Adrenal gland (tissue), 5 donors: ENCODE data around the gene SSH2.

Experiments used
- POLR2A ChIP-seq, 2 donors: fragments of 450-650 bp; IDR thresholded peaks; one replicate each; pipeline ENCODE4 v1.6.1; 2017; ENCODE audit warnings: antibody characterized with exemption in 2 of 2, mild to moderate bottlenecking in 2 of 2, moderate library complexity in 1 of 2
- TF ChIP-seq, protein P1 (sequence below), 6 experiments: fragments of 450-650 bp in 4 of 6; fragments of 200-600 bp in 2 of 6; sonication (generic) in 1 of 6; IDR thresholded peaks; 1 replicate in 5 of 6; 2 replicates in 1 of 6; pipeline versions ENCODE4 v1.5.1 to v1.8.0; 2016 to 2021; ENCODE audit warnings: antibody characterized with exemption in 6 of 6, mild to moderate bottlenecking in 2 of 6, moderate library complexity in 1 of 6
- donor health status: DM: no; HTN: no; CAD: no.

DNA sequence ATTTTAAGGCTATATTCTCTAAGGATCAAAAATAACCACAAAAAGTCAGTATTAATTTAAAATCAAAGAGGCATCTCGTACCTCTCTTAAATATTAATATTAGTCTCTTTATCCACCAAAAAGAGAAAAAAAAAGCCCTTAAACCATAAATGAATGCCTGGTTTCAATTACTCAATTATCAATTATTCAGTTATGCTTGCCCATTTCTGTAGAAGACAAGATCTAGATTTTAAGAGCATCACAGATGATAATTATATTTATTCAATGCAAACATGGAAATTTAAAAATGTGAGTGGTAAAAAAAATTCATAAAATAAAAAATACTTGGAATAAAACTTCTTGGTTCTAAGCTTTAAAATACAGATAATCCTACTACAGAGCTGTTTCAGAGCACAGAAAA lies 181.6 kb downstream of the SSH2 start:
- TF ChIP-seq, protein P1, sequence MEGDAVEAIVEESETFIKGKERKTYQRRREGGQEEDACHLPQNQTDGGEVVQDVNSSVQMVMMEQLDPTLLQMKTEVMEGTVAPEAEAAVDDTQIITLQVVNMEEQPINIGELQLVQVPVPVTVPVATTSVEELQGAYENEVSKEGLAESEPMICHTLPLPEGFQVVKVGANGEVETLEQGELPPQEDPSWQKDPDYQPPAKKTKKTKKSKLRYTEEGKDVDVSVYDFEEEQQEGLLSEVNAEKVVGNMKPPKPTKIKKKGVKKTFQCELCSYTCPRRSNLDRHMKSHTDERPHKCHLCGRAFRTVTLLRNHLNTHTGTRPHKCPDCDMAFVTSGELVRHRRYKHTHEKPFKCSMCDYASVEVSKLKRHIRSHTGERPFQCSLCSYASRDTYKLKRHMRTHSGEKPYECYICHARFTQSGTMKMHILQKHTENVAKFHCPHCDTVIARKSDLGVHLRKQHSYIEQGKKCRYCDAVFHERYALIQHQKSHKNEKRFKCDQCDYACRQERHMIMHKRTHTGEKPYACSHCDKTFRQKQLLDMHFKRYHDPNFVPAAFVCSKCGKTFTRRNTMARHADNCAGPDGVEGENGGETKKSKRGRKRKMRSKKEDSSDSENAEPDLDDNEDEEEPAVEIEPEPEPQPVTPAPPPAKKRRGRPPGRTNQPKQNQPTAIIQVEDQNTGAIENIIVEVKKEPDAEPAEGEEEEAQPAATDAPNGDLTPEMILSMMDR (IDR thresholded peaks at IDR 0.05) = no peak
- no peak for TF ChIP-seq POLR2A (IDR thresholded peaks at IDR 0.05)
